Transverse colon (tissue), 4 donors: ENCODE measurements around the gene NPLOC4. TPM values are rescaled to one million over a fixed set of nuclear protein-coding genes. Genes with fewer than 3 reads are reported as not detected.

ENCODE experiments used
- DNase-seq: peaks from one replicate; pipeline ENCODE4 v3.0.0-alpha.2; 2019
- H3K27ac ChIP-seq, 4 donors: fragments of 200-600 bp; sonication (generic); 2 replicates each; pipeline ENCODE4 v1.5.1; 2016 to 2018; ENCODE audit warnings: inconsistent platforms in 4 of 4
- H3K27me3 ChIP-seq: fragments of 200-600 bp; sonication (generic); 2 replicates; pipeline ENCODE4 v1.5.1; 2017; ENCODE audit warnings: inconsistent platforms
- H3K36me3 ChIP-seq, 4 donors: fragments of 200-600 bp; sonication (generic); 2 replicates each; pipeline ENCODE4 v1.5.1; 2017 to 2019; ENCODE audit warnings: inconsistent platforms in 4 of 4
- H3K4me1 ChIP-seq, 4 donors: fragments of 200-600 bp; sonication (generic); 2 replicates each; pipeline ENCODE4 v1.5.1; 2017 to 2020; ENCODE audit warnings: inconsistent platforms in 4 of 4
- H3K4me3 ChIP-seq, 4 donors: fragments of 200-600 bp; sonication (generic); 1 replicate in 1 of 4; 2 replicates in 3 of 4; pipeline versions ENCODE4 v1.5.1 to v1.6.1; 2017 to 2019; ENCODE audit warnings: inconsistent platforms in 4 of 4
- H3K9me3 ChIP-seq, 2 donors: fragments of 200-600 bp; sonication (generic); 2 replicates each; pipeline ENCODE4 v1.5.1; 2017 to 2019; ENCODE audit warnings: inconsistent platforms in 2 of 2
- CTCF ChIP-seq, 5 experiments: fragments of 200-600 bp in 3 of 5; fragments of 450-650 bp in 2 of 5; sonication (generic) in 3 of 5; IDR thresholded peaks; 1 replicate in 2 of 5; 2 replicates in 3 of 5; pipeline ENCODE4 v1.5.1; 2016 to 2017; ENCODE audit warnings: antibody characterized with exemption in 5 of 5, inconsistent platforms in 3 of 5, mild to moderate bottlenecking in 2 of 5, moderate library complexity in 1 of 5
- EP300 ChIP-seq: sonication (generic); formaldehyde crosslinking; IDR thresholded peaks from one replicate; pipeline ENCODE4 v1.6.1; 2017; ENCODE audit warnings: antibody characterized with exemption, low read depth
- POLR2A ChIP-seq: fragments of 450-650 bp; IDR thresholded peaks from one replicate; pipeline ENCODE4 v1.6.1; 2016; ENCODE audit warnings: antibody characterized with exemption, mild to moderate bottlenecking, moderate library complexity
- POLR2AphosphoS5 ChIP-seq, 3 donors: sonication (generic); formaldehyde crosslinking; IDR thresholded peaks; one replicate each; pipeline ENCODE4 v1.6.1; 2016; ENCODE audit warnings: antibody characterized with exemption in 3 of 3
- WGBS, 2 donors: methylation state at CpG; one replicate each; pipeline ENCODE4 v1.1.5; 2018; ENCODE audit warnings: low coverage in 1 of 2; 5-methylcytosine and 5-hydroxymethylcytosine counted together
- in situ Hi-C, 4 donors: fragments of 200-750 bp; cut with MboI; loops; one replicate each; pipeline versions ENCODE4 v1.15.0 to v1.15.1; 2017; ENCODE audit warnings: low sequenced_read_pairs in 3 of 4, low pct_ligation_motif_present in 1 of 4, low pct_unique_long_range_greater_than_20kb in 1 of 4
- intact Hi-C: fragments of 100-400 bp; cut with DNase I; formaldehyde crosslinking; loops from one replicate; pipeline ENCODE4 v1.15.1; 2023; ENCODE audit warnings: low total_unique reads
- total RNA-seq, 4 donors: library from RNA; depleted of rRNA; stranded (reverse); fragments of >200 nt; gene quantifications; one replicate each; pipeline ENCODE4 v1.1.0, GENCODE V29; 2016

NPLOC4 gene
- total RNA-seq, 4 donors from 2014 or later, result 59.9 to 323 (median 84.6) TPM

GRCh38 chr17:81546906-81547613, 89.9 kb downstream of the NPLOC4 start:
- no peaks in the 10 kb centered on the region for H3K9me3 ChIP-seq
- in situ Hi-C loops (no loop called here), intact Hi-C loops (no loop called here)
- H3K4me3 ChIP-seq, result no peak overlapping the region
- peaks cover 0 to 19% (median 4%) of the 10 kb centered on the region in 4 donors for H3K36me3 ChIP-seq
- H3K27ac ChIP-seq, result no peak overlapping the region
- no peak for DNase-seq
- TF ChIP-seq CTCF (IDR thresholded peaks at IDR 0.05), result no peak
- 89% methylated on average over 32 of the region's 36 CpGs; no CpG with 5 or more reads in 1 of the 2 donors for WGBS, 2 donors
- peaks cover 5 to 14% (median 8%) of the 10 kb centered on the region in 4 donors for H3K4me1 ChIP-seq
- H3K27me3 ChIP-seq, result no peaks in the 10 kb centered on the region

- intact Hi-C loops, result no loop called here
- 92% methylated on average over 19 of the region's 24 CpGs; no CpG with 5 or more reads in 1 of the 2 donors for WGBS, 2 donors
Observed at GRCh38 chr17:81545160-81545949, 91.6 kb downstream of the NPLOC4 start.

GRCh38 chr17:81544281-81544974, 92.5 kb downstream of the NPLOC4 start:
- Histone ChIP-seq H3K4me3 (no peak overlapping the region), H3K4me1 (no peaks in the 10 kb centered on the region), H3K27me3 (no peaks in the 10 kb centered on the region), H3K36me3 (peaks cover 0 to 25% (median 4%) of the 10 kb centered on the region in 4 donors), H3K27ac (no peak overlapping the region), H3K9me3 (no peaks in the 10 kb centered on the region)
- WGBS, 2 donors, result 93% methylated on average over 15 of the region's 16 CpGs; no CpG with 5 or more reads in 1 of the 2 donors
- DNase-seq, result no peak
- TF ChIP-seq CTCF (IDR thresholded peaks at IDR 0.05) (no peak), POLR2A (no peak), POLR2AphosphoS5 (IDR thresholded peaks at IDR 0.05) (no peak), EP300 (no peak)
- in situ Hi-C loops (no loop called here), intact Hi-C loops (no loop called here)

More at GRCh38 chr17:81545160-81545949, 91.6 kb downstream of the NPLOC4 start:
- DNase-seq, result no peak
- no peak overlapping the region for H3K4me3 ChIP-seq
- in situ Hi-C loops, result no loop called here
- no peaks in the 10 kb centered on the region for H3K4me1 ChIP-seq
- H3K36me3 ChIP-seq, result peaks cover 0 to 25% (median 4%) of the 10 kb centered on the region in 4 donors
- H3K27me3 ChIP-seq, result no peaks in the 10 kb centered on the region
- TF ChIP-seq CTCF (IDR thresholded peaks at IDR 0.05) (no peak), POLR2AphosphoS5 (IDR thresholded peaks at IDR 0.05) (no peak), POLR2A (no peak), EP300 (no peak)
- no peak overlapping the region for H3K27ac ChIP-seq
- no peaks in the 10 kb centered on the region for H3K9me3 ChIP-seq

- Histone ChIP-seq H3K4me3 (no peak overlapping the region), H3K27ac (no peak overlapping the region), H3K9me3 (no peaks in the 10 kb centered on the region), H3K36me3 (peaks cover 0 to 25% (median 4%) of the 10 kb centered on the region in 4 donors), H3K27me3 (no peaks in the 10 kb centered on the region), H3K4me1 (no peaks in the 10 kb centered on the region)
- no peak for DNase-seq
- in situ Hi-C loops (no loop called here), intact Hi-C loops (no loop called here)
- no peak for TF ChIP-seq POLR2AphosphoS5 (IDR thresholded peaks at IDR 0.05)
- TF ChIP-seq EP300, result no peak
- no peak for TF ChIP-seq CTCF (IDR thresholded peaks at IDR 0.05)
- 95% methylated on average over 15 of the region's 15 CpGs; no CpG with 5 or more reads in 1 of the 2 donors for WGBS, 2 donors
Observed at GRCh38 chr17:81543756-81544155, 93.2 kb downstream of the NPLOC4 start.
